Effector CD8-positive, alpha-beta T cell (primary cell): ENCODE results near the gene PBX3.

ENCODE experiments used
- DNase-seq: peaks from one replicate; lab custom pipeline; 2025; lab: John Stamatoyannopoulos, UW

The PBX3 gene

DNA sequence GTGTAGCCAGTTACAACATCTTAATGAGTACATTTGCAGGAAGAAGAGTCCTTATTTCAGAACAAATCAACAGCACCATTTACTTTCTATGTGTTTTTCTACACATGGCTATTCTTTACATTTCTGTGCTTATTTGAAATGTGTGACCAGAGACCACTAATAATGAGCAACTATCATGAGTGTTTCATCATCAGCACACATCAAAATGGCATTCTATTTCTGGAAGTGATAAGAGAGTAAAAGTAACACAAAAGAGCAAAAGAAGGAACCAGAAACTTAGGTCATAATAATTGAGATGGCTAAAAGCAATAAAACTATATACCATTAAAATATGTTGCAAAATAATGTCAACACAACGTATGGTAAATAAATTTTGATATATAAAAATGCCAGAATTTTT, 159.7 kb downstream of the PBX3 start:
- no peak for DNase-seq

GRCh38 chr9:125908136-125908535, 161.0 kb downstream of the PBX3 start:
- DNase-seq = no peak

GRCh38 chr9:125908966-125909365, 161.8 kb downstream of the PBX3 start:
- DNase-seq = no peak

- DNase-seq = no peak
These were observed 162.3 kb downstream of the PBX3 start for GRCh38 chr9:125909459-125909858.

DNA sequence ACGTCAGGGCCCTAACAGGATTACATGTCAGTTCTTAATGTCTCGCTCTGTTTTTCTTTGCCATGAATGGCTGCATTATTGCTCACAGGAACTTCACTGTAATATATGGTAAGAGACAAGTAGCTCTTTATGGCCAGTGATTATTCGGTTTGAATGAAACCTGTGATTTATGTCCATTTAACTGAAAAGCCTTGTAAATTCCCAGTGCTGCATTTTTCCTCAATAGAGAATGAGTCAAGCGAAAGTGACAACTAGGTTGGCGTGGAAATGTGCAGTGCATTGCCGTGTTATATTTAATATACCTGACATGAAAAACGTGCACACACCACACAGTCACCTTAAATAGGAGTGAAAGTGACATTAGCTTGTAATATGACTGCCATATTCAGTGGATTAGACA, 163.1 kb downstream of the PBX3 start:
- no peak for DNase-seq

GRCh38 chr9:125911861-125912644, 164.9 kb downstream of the PBX3 start:
- no peak for DNase-seq

GRCh38 chr9:125912667-125913066, 165.5 kb downstream of the PBX3 start:
- DNase-seq = no peak

- no peak for DNase-seq
These were observed 166.4 kb downstream of the PBX3 start for GRCh38 chr9:125913551-125913950.

DNA sequence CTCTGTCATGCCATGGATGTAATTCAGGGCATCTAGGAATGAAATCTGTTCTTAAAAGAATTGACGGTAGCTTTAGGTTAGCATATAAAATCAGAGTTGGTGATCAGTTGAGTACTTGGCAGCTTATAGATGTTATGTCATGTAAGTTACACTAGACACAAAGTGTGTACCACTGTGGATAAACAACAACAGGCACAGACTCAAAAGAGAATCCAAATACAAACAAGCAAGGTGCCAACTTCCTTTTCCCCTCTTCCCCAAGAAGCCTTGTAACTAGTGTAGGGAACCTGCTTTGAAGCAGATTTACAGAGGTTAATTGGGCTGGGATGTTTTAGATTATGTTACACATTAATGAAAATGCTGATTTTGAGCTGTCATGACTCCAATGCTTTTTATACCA, 167.2 kb downstream of the PBX3 start:
- no peak for DNase-seq

- DNase-seq = no peak
These were observed 168.4 kb downstream of the PBX3 start for GRCh38 chr9:125915606-125916005.

DNA sequence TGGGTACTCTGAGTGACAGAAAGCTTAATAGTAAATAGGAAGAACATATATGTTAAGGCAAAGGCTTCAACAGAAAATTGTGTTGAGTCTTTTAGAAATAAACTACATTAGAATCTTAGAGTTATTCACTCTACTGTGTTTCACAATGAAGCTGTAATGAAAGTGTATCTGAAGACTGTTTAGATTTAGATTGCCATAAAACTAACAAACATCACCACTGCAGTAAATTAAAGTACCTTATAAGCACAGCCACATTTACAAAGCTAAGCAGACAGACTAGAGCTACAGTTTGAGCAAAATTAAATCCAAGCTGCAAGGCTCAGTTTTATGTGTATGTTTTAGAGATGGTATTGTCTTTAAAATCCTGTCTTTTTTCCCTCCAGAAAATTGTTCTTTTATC, 172.4 kb downstream of the PBX3 start:
- DNase-seq = no peak

DNA sequence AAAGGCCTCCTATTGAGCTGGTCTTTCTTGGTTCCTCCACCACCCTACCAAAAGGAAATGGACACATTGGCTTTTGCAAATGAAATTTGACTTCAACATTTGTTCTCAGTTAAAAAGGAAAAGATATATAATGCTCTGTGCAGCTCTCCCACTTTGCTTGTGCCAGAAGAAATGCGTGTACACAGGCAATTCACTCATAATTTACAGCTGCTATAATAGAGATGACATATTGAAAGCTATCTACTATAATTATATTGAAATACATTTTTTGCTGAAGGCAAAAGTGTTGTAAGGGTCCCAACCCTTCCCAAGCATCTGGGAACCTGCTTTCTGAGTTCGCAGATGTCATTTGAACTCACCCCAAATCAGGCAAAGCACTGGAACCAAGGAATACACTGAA, 173.2 kb downstream of the PBX3 start:
- no peak for DNase-seq

- DNase-seq = no peak
These were observed 175.7 kb downstream of the PBX3 start for GRCh38 chr9:125922854-125923253.

GRCh38 chr9:125924351-125924750, 177.2 kb downstream of the PBX3 start:
- DNase-seq = no peak

- DNase-seq = no peak
These were observed 179.8 kb downstream of the PBX3 start for GRCh38 chr9:125926936-125927335.

- DNase-seq = no peak
These were observed 182.7 kb downstream of the PBX3 start for GRCh38 chr9:125929846-125930245.

DNA sequence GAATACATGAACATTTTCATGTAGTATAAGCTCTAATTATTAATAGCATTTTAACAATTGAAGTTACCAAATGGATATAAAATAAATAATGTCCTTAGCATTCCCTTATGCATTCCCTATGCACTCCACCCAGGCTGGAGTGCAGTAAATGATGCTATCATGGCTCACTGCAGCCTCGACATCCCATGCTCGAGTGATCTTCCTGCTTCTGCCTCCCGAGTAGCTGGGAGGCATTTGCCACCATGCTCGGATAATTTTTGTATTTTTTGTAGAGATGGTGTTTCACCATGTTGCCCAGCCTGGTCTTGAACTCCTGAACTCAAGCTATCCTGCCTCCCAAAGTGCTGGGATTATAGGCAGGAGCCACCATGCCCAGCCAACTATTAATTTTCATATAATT, 184.0 kb downstream of the PBX3 start:
- DNase-seq = no peak

- no peak for DNase-seq
These were observed 184.8 kb downstream of the PBX3 start for GRCh38 chr9:125932012-125932411.

GRCh38 chr9:125932746-125933455, 185.7 kb downstream of the PBX3 start:
- no peak for DNase-seq

DNA sequence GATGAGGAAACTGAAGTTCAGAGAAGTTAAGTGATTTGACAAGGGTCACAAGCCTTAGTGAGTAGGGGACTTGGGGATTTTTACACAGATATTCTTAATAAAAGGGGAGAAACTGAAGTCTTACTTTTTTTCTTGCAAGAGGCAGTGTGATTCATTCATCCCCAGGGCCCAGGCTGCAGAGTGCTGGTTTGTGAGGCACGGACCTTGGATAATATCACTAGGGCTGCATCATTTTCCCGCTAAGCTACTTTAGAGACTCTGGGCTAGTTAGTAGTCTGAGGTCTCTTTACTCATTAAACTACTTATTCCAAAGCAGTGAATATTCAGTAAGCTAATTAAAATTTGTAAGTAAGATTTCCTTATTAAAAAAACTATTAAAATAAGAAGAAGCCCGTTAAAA, 195.0 kb downstream of the PBX3 start:
- no peak for DNase-seq

GRCh38 chr9:125943831-125944230, 196.7 kb downstream of the PBX3 start:
- no peak for DNase-seq

DNA sequence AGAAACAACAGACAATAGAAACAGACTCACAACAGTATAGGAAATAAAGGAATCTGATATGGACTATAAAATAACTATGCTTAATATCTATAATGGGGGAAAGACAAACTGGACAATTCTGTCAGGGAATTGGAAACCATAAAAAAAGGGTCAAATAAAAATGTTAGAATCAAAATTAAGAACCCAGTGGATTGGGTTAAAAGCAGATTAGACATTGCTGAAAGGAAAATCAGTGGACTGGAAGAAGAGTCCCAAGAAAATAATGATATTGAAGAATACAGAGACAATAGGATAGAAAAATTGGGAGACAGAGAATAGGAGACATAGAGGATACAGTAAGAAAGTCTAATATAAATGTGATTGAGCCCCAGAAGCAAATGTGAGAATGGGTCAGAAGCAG, 199.2 kb downstream of the PBX3 start:
- DNase-seq = no peak

GRCh38 chr9:125948887-125949596, 201.9 kb downstream of the PBX3 start:
- no peak for DNase-seq
